Pancreas (tissue), 10 donors: ENCODE data around the gene SPATA2L. TPM values are rescaled to one million over a fixed set of nuclear protein-coding genes. Genes with fewer than 3 reads are reported as not detected.

ENCODE experiments used
- ATAC-seq, 4 donors: fragments of 200-7000 bp; cut with Tn5 transposase; one replicate each; pipeline versions ENCODE4 v1.8.0 to v1.9.1; 2020; ENCODE audit warnings: mild to moderate bottlenecking in 4 of 4, moderate library complexity in 4 of 4
- DNase-seq, 6 donors: peaks; one replicate each; pipeline ENCODE4 v3.0.0-alpha.2; 2020
- FAIRE-seq: peaks from 2 replicates; lab custom pipeline; 2012; peaks lifted over from hg19 to GRCh38; lab: Jason Lieb, UNC
- H3K27ac ChIP-seq, 4 donors: fragments of 200-600 bp; sonication (generic); 1 replicate in 3 of 4; 2 replicates in 1 of 4; pipeline versions ENCODE4 v1.5.0 to v1.8.0; 2020
- H3K27me3 ChIP-seq, 4 donors: fragments of 200-600 bp; one replicate each; pipeline ENCODE4 v1.8.0; 2021
- H3K36me3 ChIP-seq, 3 donors: fragments of 200-600 bp; sonication (generic) in 1 of 3; one replicate each; pipeline versions ENCODE4 v1.5.0 to v1.8.0; 2020 to 2021
- H3K4me1 ChIP-seq, 3 donors: fragments of 200-600 bp; one replicate each; pipeline ENCODE4 v1.8.0; 2021
- H3K4me3 ChIP-seq, 4 donors: fragments of 200-600 bp; sonication (generic) in 2 of 4; one replicate each; pipeline versions ENCODE4 v1.5.0 to v1.8.0; 2020 to 2021
- H3K9me3 ChIP-seq, 4 donors: fragments of 200-600 bp; one replicate each; pipeline ENCODE4 v1.8.0; 2021
- WGBS, 2 donors: extraction: QIAGEN DNeasy Blood & Tissue Kit; methylation state at CpG; one replicate each; pipeline ENCODE4 v1.1.7; 2013; 5-methylcytosine and 5-hydroxymethylcytosine counted together
- intact Hi-C, 3 donors: fragments of 100-400 bp; cut with DNase I; formaldehyde crosslinking; loops; one replicate each; pipeline versions ENCODE4 v1.11.1 to v1.14.2; 2022
- polyA plus RNA-seq, 2 donors: library from polyadenylated mRNA; stranded (reverse); fragments of 200-250 nt; gene quantifications; one replicate each; pipeline ENCODE4 v1.2.3, GENCODE V29; 2013
- total RNA-seq, 6 donors: library from RNA; stranded (reverse); fragmentation: NEBNext Ultra II Directional in 4 of 6; extraction: Animal tissue kit (Norgen Biotek cat#: 25700) in 4 of 6; gene quantifications; one replicate each; pipeline versions ENCODE4 v1.2.1 to v1.2.4, GENCODE V29; 2021 to 2023
- TF ChIP-seq, protein P1 (sequence below), 4 donors: fragments of 200-600 bp; sonication (generic) in 3 of 4; IDR thresholded peaks; one replicate each; pipeline versions ENCODE4 v1.5.0 to v1.8.0; 2021; ENCODE audit warnings: antibody characterized with exemption in 4 of 4
- donor health status: healthy with polysubstance abuse.
- donor health status: DM: no; HTN: no; CAD: no; lungs with moderate emphysema.
- donor health status: DM: no; HTN: no; CAD: no.
- donor health status: control.
- donor health status: control.
- donor health status: Bipolar disorder and iron deficiency.
- donor health status: DM: yes; HTN: yes; CAD: no.
- donor health status: DM: no; HTN: no; CAD: no.
- donor health status: DM: no; HTN: no; CAD: no.
- donor health status: DM: yes; HTN: yes; CAD: no.

SPATA2L gene
- total and polyA plus RNA-seq, 8 donors = 9.2 to 22.3 (median 13.5) TPM

DNA sequence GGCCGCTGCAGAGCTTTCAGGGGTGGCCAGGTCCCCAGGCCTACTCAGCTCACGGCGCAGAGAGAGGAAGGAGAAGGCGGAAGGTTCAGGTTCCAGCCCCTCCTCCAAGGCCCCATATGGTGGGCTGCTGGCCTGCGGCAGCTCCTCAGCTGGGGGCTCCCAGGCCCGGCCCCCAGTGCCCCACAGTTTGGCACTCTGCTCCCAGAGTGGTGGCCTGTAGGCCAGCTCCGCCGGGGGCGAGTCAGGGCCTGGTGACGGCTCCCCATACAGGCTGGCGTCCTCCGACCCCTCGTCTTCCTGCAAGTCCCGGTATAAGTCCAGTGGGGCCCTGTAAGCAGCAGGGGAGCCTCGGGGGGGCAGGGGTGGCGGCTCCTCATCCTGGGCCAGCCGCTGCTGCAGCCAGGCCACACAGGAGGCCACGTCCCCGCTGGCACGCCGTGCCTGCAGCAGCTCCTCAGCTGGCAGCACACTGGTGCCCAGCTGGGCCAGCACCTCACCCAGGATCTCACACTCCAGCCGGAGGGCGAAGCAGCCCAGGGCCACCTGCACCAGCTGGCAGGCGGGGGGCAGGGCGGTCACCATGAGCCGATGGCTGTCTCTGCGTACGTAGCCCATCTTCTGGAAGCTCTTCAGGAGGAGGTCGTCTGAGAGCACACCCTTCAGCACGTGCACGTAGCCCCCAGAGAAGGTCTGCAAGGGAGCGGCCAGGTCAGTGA, 3.7 kb downstream of the SPATA2L start:
- H3K27ac ChIP-seq = no peak overlapping the region
- no peaks in the 10 kb centered on the region for H3K27me3 ChIP-seq
- peak in 2 of 6 donors; percentile 55 to 84 for DNase-seq
- ATAC-seq = no peak
- FAIRE-seq = no peak
- WGBS, 2 donors = 89 to 90% methylated on average over 31 to 32 of the region's 32 CpGs
- intact Hi-C loops = no loop called here
- peaks cover 0 to 18% (median 18%) of the 10 kb centered on the region in 3 donors for H3K36me3 ChIP-seq
- H3K4me3 ChIP-seq = no peak overlapping the region
- peaks cover 0 to 9% (median 7%) of the 10 kb centered on the region in 3 donors for H3K4me1 ChIP-seq
- TF ChIP-seq, protein P1, sequence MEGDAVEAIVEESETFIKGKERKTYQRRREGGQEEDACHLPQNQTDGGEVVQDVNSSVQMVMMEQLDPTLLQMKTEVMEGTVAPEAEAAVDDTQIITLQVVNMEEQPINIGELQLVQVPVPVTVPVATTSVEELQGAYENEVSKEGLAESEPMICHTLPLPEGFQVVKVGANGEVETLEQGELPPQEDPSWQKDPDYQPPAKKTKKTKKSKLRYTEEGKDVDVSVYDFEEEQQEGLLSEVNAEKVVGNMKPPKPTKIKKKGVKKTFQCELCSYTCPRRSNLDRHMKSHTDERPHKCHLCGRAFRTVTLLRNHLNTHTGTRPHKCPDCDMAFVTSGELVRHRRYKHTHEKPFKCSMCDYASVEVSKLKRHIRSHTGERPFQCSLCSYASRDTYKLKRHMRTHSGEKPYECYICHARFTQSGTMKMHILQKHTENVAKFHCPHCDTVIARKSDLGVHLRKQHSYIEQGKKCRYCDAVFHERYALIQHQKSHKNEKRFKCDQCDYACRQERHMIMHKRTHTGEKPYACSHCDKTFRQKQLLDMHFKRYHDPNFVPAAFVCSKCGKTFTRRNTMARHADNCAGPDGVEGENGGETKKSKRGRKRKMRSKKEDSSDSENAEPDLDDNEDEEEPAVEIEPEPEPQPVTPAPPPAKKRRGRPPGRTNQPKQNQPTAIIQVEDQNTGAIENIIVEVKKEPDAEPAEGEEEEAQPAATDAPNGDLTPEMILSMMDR (IDR thresholded peaks at IDR 0.05) = no peak
- H3K9me3 ChIP-seq = no peaks in the 10 kb centered on the region

DNA sequence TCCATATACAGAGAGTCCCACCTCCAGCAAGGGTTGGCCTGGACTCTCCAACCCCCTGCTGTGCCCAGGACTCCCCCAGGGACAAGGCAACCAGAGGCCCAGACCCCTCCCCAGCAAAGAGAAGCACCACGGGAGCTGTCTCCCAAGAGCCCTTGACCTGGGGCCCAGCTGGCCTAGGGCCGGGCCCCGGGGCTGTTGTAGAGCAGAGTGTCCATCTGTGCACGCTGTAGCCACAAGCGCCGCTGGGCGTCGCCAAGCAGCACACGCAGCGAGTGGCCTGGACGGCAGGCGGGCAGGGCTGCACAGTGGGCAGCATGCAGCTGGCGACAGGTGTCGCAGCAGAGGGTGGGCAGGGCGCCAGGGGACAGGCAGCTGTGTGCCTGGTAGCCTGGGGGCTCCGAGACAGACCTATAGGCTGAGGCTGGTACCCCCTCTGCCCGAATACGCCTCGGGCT, 4.3 kb downstream of the SPATA2L start:
- Histone ChIP-seq H3K9me3 (no peaks in the 10 kb centered on the region), H3K4me1 (peaks cover 0 to 9% (median 7%) of the 10 kb centered on the region in 3 donors), H3K27me3 (no peaks in the 10 kb centered on the region), H3K4me3 (no peak overlapping the region), H3K27ac (no peak overlapping the region), H3K36me3 (peaks cover 0 to 24% (median 18%) of the 10 kb centered on the region in 3 donors)
- TF ChIP-seq, protein P1 (IDR thresholded peaks at IDR 0.05) = no peak
- intact Hi-C loops = no loop called here
- 91% methylated on average over 19 of the region's 19 CpGs for WGBS, 2 donors
- peak in 4 of 6 donors; percentile 43 to 90 (median 74) for DNase-seq
- ATAC-seq = no peak
- no peak for FAIRE-seq

DNA sequence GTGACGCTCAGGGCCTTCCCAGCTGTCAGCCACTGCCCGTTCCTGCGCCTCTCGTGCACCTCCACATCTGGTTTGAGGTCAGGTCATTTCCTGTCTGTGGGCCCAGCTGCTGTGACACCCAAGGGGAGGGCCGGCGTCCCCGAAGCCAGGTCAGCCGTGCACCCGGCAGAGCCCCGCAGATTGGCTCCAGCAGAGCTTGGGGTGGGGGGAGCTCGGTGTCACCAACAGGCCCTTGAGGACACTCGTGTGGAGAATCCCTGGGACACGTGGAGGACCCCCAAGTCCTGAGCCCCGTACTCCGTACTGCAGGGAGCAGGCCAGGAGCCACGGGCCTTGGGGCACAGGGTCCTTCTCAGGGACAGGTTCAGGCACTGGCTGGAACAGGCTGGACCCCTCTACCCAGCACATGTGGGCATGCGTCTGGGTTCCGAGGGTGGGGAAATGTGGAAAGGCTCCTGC, 4.8 kb downstream of the SPATA2L start:
- Histone ChIP-seq H3K9me3 (no peaks in the 10 kb centered on the region), H3K4me3 (no peak overlapping the region), H3K27ac (no peak overlapping the region), H3K36me3 (peaks cover 0 to 29% (median 22%) of the 10 kb centered on the region in 3 donors), H3K27me3 (no peaks in the 10 kb centered on the region), H3K4me1 (peaks cover 0 to 9% (median 7%) of the 10 kb centered on the region in 3 donors)
- TF ChIP-seq, protein P1 (IDR thresholded peaks at IDR 0.05) = no peak
- FAIRE-seq (no peak), DNase-seq (peak in 3 of 6 donors; percentile 23 to 76 (median 41)), ATAC-seq (no peak)
- WGBS, 2 donors = 79 to 80% methylated on average over 18 of the region's 18 CpGs
- intact Hi-C loops = no loop called here

DNA sequence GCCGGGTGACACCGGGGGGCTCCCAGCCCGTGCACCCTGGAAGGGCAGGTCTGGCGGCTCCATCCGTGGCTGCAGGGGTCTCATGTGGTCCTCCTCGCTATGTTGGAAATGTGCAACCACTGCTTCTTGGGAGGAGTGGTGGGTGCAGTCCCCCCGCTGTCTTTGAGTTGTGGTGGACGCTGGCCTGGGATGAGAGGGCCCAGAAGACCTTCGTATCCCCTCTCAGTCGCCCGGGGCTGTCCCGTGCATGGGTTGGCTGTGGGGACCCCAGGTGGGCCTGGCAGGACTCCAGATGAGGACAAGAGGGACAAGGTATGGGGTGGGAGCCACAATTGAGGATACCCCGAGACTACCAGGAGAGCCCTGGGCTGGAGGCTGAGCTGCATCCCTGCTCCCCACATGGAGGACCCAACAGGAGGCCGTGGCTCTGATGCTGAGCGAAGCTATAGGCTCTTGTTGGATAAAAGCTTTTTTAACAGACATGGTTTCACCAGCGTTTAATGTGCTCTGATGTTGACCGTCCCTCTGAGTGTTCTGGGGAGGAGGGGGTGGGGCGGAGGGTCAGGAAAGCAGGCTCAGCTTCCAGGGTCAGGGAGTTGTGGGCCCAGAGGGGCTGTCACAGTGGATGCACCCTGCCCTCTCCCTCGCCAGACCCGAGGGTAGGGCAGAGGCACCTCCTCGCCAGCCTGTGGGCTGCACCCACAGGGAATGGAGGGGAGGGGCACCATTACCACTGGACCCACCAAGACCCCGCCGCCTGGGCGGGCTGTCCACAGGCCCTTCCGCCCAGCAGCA, 5.4 kb downstream of the SPATA2L start:
- peak in 2 of 6 donors; percentile 23 to 64 for DNase-seq
- TF ChIP-seq, protein P1 (IDR thresholded peaks at IDR 0.05) = no peak

More for the DNA sequence above, 5.4 kb downstream of the SPATA2L start:
- ATAC-seq (no peak), FAIRE-seq (no peak)
- no peaks in the 10 kb centered on the region for H3K9me3 ChIP-seq
- H3K27ac ChIP-seq = no peak overlapping the region
- 80% methylated on average over 25 of the region's 25 CpGs for WGBS, 2 donors
- H3K4me1 ChIP-seq = peaks cover 0 to 9% (median 7%) of the 10 kb centered on the region in 3 donors
- no peak overlapping the region for H3K4me3 ChIP-seq
- intact Hi-C loops = no loop called here
- peaks cover 0 to 35% (median 28%) of the 10 kb centered on the region in 3 donors for H3K36me3 ChIP-seq
- H3K27me3 ChIP-seq = no peaks in the 10 kb centered on the region
